ENCODE data around the gene EIF4EBP2. TPM values are rescaled to one million over a fixed set of nuclear protein-coding genes. Genes with fewer than 3 reads are reported as not detected.

The EIF4EBP2 gene
- polyA plus RNA-seq, 1 experiment, result 13.4 TPM

GRCh38 chr10:70358446-70358845, 45.5 kb upstream of the EIF4EBP2 start:
- CTCF ChIA-PET, result interaction anchor here (1.0 to 10.3 kb wide), 3 partner anchors 18 to 212 kb away, joined by 3 to 219 read pairs (median 3); partner anchors contain the start of genes PPA1 and TYSND1
- no peaks in the 10 kb centered on the region for H3K27me3 ChIP-seq (ENCODE audit: control insufficient read depth, insufficient read depth, low read length)
- POLR2A ChIA-PET, result no interaction called here
- TF ChIP-seq, protein P1, sequence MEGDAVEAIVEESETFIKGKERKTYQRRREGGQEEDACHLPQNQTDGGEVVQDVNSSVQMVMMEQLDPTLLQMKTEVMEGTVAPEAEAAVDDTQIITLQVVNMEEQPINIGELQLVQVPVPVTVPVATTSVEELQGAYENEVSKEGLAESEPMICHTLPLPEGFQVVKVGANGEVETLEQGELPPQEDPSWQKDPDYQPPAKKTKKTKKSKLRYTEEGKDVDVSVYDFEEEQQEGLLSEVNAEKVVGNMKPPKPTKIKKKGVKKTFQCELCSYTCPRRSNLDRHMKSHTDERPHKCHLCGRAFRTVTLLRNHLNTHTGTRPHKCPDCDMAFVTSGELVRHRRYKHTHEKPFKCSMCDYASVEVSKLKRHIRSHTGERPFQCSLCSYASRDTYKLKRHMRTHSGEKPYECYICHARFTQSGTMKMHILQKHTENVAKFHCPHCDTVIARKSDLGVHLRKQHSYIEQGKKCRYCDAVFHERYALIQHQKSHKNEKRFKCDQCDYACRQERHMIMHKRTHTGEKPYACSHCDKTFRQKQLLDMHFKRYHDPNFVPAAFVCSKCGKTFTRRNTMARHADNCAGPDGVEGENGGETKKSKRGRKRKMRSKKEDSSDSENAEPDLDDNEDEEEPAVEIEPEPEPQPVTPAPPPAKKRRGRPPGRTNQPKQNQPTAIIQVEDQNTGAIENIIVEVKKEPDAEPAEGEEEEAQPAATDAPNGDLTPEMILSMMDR (IDR thresholded peaks at IDR 0.05; ENCODE audit: insufficient read depth, low read depth, low read length), result no peak
- no peak overlapping the region for H3K4me3 ChIP-seq (ENCODE audit: low read depth, low read length)
- H3K36me3 ChIP-seq (ENCODE audit: control insufficient read depth, insufficient read depth, low read length), result no peaks in the 10 kb centered on the region
- DNase-seq (ENCODE audit: low read depth), result no peak

DNA sequence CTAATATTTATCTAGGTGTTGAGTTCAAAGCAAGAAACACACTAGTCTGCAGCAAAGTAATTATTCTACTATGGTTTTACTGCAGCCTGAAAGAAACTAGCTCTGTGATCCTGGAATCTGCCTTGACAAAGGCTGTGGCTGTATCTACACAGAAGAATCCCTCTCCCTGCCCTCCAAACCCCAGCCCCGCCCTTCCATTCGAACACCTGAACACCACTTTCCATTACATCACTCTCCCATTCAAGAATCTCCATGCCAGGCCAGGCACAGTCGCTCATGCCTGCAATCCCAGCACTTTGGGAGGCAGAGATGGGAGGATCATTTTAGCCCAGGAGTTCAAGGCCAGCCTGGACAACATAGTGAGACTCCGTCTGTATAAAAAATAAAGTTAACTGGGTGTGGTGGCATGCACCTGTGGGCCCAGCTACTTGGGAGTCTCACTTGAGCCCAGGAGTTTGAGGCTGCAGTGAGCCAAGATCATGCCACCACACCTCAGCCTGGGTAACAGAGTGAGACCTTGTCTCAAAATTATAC, 44.9 kb upstream of the EIF4EBP2 start:
- no peaks in the 10 kb centered on the region for H3K36me3 ChIP-seq (ENCODE audit: control insufficient read depth, insufficient read depth, low read length)
- DNase-seq (ENCODE audit: low read depth), result no peak
- H3K27me3 ChIP-seq (ENCODE audit: control insufficient read depth, insufficient read depth, low read length), result no peaks in the 10 kb centered on the region
- ChIA-PET POLR2A (no interaction called here), CTCF (interaction anchor here (1.0 to 10.3 kb wide), 3 partner anchors 19 to 213 kb away, joined by 3 to 219 read pairs (median 3); partner anchors contain the start of genes PPA1 and TYSND1)
- TF ChIP-seq, protein P1 (IDR thresholded peaks at IDR 0.05; ENCODE audit: insufficient read depth, low read depth, low read length), result no peak
- H3K4me3 ChIP-seq (ENCODE audit: low read depth, low read length), result no peak overlapping the region

DNA sequence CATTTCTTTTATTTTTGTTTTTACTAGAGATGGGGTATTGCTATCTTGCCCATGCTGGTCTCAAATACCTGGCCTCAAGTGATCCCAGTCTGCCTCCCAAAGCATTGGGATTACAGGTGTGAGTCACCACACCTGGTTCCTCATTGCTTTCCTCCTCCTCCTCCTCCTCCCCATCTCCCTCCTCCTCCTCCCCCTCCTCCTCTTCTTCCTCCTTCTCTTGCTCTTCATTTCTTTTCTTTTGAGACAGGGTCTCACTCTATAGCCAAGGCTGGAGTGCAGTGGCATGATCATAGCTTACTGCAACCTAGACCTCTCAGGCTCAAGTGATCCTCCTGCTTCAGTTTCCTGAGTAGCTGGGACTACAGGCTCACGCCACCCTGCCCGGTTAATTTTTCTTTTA, 43.7 kb upstream of the EIF4EBP2 start:
- CTCF ChIA-PET, result interaction anchor here (10.3 kb wide), 1 partner anchor 133 kb away, joined by 219 read pairs; the partner anchor contains the start of gene PPA1
- Histone ChIP-seq H3K4me3 (ENCODE audit: low read depth, low read length) (no peak overlapping the region), H3K27me3 (ENCODE audit: control insufficient read depth, insufficient read depth, low read length) (no peaks in the 10 kb centered on the region), H3K36me3 (ENCODE audit: control insufficient read depth, insufficient read depth, low read length) (no peaks in the 10 kb centered on the region)
- TF ChIP-seq, protein P1 (IDR thresholded peaks at IDR 0.05; ENCODE audit: insufficient read depth, low read depth, low read length), result no peak
- DNase-seq (ENCODE audit: low read depth), result no peak
- POLR2A ChIA-PET, result interaction anchor here (0.6 kb wide), 1 partner anchor 54 kb away, joined by 21 read pairs; no protein-coding TSS in a partner anchor

DNA sequence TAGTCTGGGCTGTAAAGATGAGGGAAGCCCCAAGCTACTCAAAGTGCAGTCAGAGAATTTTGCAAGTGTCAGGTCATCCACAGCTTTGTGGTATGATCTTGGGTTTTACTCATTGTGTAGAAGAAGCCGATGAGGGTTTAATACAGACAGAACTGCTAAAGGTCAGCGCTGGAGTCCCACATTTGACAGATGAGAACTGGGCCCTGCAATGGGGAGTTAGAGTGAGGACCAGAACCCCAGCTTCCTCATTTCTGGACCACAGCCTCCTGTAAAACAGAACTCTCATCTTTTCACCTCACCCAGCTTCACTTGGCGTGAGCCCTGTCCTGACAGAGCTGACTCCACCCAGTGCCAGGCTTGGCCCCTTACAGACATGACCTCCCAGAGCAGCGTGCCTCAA, 41.6 kb upstream of the EIF4EBP2 start:
- ChIA-PET POLR2A (no interaction called here), CTCF (interaction anchor here (1.0 to 10.3 kb wide), 4 partner anchors 15 to 145 kb away, joined by 3 to 219 read pairs (median 24); partner anchors contain the start of gene PPA1)
- DNase-seq (ENCODE audit: low read depth), result no peak
- Histone ChIP-seq H3K36me3 (ENCODE audit: control insufficient read depth, insufficient read depth, low read length) (no peaks in the 10 kb centered on the region), H3K4me3 (ENCODE audit: low read depth, low read length) (no peak overlapping the region), H3K27me3 (ENCODE audit: control insufficient read depth, insufficient read depth, low read length) (no peaks in the 10 kb centered on the region)
- TF ChIP-seq, protein P1 (IDR thresholded peaks at IDR 0.05; ENCODE audit: insufficient read depth, low read depth, low read length), result no peak

DNA sequence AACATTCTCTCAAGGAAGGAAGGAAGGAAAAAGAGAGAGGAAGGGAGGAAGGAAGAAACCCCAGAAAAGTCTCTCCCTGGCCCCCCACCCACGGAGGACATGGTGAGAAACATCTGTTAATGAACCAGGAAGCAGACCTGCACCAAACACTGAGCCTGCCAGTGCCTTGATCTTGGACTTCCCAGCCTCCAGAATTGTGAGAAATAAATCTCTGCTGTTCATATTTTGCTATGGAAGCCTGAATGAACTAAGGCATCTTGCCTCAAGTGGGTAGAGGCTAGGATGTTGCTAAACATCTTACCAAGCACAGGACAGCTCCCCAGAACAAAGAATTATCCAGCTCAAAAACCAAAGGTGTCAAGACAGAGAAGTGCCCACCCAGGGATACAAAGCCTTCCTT, 40.7 kb upstream of the EIF4EBP2 start:
- CTCF ChIA-PET, result interaction anchor here (1.1 to 10.3 kb wide), 17 partner anchors 9 to 247 kb away, joined by 3 to 219 read pairs (median 6); partner anchors contain the start of gene PPA1
- Histone ChIP-seq H3K4me3 (ENCODE audit: low read depth, low read length) (no peak overlapping the region), H3K27me3 (ENCODE audit: control insufficient read depth, insufficient read depth, low read length) (no peaks in the 10 kb centered on the region), H3K36me3 (ENCODE audit: control insufficient read depth, insufficient read depth, low read length) (no peaks in the 10 kb centered on the region)
- POLR2A ChIA-PET, result no interaction called here
- no peak for DNase-seq (ENCODE audit: low read depth)
- TF ChIP-seq, protein P1 (IDR thresholded peaks at IDR 0.05; ENCODE audit: insufficient read depth, low read depth, low read length), result no peak

Measured in BJ (cell line).